Right hindlimb (tissue), 1 donor: Measurements from ENCODE around the gene BTBD19.
"Not testable (repeated sequence)": the region's sequence is repeated elsewhere in the genome, so short reads cannot be mapped to it uniquely, and the experiment has no call there.

Source experiments
- DNase-seq: peaks from one replicate; pipeline ENCODE4 v3.0.0-alpha.2; 2018

BTBD19 gene

DNA sequence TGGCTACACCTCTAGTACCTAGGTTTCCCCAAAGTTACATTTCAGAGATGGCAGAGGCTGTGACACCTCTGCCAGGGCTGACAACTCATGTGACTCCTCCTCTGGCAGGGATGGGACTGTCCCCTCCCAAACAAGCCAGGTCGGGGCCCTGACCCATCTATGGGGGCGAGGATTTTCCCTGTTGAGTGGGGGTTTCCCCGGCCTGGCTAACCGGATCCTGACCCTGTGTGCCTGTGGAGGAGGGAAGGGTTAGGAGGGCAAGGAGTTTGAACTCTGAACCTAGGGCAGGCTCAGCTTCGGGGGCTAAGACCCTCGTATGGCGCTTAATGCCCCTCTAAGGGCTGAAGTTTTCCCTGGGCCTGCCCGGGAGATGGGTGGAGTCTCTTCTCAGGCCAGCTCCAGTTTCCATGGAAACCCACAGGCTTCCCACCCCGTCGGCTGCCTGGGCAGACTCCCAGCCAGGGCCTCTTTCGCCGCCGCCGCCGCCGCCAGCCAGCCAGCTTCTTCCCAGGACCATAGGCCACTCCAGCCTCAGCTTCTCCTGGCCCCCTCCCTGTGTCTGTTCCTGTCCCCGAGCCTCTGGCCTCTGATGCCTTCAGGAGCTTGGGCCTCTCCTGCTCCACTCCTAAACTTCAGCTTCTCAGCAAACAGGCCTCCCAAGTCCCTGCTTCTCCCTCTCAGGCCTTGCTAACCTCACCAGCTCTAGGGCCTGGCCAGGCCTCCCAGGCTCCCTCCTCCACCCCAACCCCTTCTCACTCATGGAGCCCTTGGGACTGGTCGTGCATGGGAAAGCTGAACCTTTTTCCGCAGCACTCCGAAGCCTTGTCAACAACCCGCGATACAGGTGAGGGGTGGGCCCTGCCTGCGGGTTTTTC, at the start of gene BTBD19:
Gene BTBD19 (plus strand): TSS at position 461 of the 875 bp plus-strand sequence. CDS start 298 bp downstream, at position 759.
- peak; percentile 96 for DNase-seq

DNA sequence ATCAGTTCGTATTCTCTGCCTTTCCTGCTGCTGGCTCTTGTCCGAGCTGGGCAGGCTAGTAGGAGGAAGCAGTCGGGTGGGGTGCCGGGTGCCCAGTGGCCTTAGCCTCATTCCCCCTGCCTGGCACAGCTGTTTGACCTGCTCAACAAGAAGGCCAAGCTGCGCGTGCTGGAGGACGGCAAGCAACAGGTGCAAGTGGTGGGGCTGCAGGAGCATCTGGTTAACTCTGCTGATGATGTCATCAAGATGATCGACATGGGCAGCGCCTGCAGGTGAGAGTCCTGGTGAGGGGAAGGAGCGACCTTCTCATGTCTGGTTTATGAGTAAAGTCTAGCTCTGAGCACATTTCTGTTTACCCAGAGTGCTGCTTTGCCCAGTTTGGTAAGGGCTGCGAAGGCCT, 49.2 kb upstream of the BTBD19 start:
- no peak for DNase-seq

DNA sequence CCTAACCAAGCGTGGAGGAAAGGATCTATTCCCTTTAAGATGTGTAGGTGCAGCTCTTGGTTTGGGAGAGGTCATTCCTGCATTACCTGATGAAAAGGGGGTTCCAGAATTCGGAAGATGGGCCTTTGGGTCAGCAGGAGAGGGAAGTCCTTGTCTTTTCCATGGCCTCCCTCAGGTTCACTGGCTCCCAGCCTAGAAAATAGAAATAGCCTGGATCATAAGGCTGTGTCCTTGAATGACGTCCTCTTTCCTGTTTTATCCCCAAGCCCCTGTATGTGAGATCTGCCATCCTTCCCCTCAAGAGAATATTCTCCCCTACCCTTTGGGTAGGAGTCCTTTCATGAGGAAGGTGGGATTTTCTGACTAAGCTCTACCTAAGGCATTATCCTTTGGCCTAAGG, 47.4 kb upstream of the BTBD19 start:
- DNase-seq: no peak

- DNase-seq: not testable (repeated sequence)
Observed at GRCh38 chr1:44766421-44766820, 41.9 kb upstream of the BTBD19 start.

DNA sequence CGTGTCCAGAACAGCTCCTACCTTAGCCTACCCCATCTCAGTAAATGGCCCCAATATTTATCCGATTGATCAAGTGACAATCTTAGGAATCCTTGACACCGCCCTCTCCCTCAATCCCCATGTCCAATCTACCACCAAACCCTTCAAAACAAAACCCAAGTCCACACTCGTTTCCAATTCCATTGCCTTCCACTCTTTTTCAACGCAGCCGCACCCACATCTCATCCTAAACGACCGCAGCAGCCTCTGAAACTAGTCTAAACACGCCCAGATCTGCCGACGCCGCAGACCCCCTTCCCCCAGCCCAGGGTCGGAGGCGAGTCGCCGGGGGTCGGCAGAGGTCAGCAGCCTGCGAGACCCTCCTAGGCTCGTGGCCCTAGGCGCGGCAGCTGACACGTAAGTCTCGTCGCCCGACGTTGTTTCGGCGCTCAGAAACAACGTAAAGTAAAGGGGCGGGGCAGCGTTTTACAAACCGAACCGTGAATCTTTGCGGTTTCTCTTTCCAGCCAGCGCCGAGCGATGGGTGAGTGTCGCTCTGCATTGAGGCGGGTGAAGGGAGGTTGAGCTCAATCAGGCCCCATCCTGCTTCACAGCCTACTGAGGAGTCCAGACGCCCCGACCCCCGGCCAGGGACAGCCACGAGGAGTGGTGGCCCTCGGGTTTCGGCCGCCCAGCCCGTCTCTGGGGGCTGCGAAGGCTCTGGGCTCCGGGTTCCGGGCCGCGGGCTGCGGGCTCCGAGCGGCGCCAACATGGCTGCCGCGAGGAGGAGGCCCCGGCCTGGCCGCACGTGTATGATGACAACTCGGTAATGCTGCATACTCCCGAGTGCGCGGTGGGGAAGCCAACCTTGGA, 33.0 kb upstream of the BTBD19 start, which contains the start of gene RPS8:
Gene RPS8 (plus strand): TSS at position 463 of the 852 bp plus-strand sequence. CDS start 57 bp downstream, at position 520.
- DNase-seq: peak; percentile 95

DNA sequence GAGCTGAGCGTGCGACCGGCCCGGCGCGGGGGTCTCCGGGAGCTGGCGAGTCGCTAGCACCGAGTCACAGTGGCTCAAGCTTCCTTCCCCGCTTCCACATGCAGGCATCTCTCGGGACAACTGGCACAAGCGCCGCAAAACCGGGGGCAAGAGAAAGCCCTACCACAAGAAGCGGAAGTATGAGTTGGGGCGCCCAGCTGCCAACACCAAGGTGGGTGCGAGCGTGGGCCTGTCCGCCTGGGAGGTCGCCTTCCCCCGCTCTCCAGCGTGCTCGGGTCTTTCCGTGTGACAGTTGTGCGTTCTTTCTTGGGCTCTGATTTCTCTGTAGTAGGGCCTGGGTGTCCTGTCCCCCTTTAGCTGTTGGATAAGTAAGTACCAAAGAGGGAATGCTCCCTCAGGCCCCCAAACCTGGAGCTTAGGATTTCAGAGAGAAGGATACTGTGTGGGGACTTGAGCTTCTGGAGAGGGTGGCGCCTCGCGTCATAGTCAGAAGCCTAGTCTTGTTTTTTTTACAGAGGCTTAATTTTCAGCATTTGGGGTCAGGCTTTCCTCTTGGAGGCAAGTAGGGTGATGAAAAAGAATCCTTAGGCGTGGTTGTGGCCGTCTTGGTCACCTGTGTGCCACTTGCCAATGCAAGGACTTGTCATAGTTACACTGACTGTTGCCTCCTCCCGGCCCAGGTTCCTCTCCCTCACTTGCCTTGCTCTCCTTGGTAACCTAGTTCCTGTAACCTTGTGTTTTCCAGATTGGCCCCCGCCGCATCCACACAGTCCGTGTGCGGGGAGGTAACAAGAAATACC, 32.2 kb upstream of the BTBD19 start:
- no peak for DNase-seq

DNA sequence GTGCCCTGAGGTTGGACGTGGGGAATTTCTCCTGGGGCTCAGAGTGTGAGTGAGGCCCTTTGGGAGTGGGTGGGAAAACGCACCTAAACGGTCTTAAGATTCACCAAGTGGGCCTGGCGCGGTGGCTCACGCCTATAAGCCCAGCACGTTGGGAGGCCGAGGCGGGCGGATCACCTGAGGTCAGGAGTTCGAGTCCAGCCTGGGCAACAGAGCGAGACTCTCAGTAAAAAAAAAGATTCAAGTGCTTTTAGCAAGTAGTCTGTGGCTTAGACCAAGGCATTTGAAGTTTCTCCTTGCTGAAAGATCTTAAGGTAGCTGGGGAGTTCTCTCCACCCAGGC, 31.6 kb upstream of the BTBD19 start:
- DNase-seq: no peak

DNA sequence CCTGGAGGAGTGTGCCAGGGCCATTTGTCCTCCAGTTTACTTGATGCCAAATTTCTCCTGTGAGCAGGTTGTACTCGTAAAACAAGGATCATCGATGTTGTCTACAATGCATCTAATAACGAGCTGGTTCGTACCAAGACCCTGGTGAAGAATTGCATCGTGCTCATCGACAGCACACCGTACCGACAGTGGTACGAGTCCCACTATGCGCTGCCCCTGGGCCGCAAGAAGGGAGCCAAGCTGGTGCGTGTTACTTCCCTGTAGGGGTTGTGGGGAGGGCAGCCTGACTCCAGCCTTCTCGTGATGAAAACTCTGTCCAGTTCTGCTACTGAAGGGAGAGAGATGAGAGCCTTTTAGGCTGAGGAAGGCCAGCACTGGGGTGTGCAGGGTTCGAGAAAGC, 30.8 kb upstream of the BTBD19 start:
- no peak for DNase-seq

- no peak for DNase-seq
Observed at GRCh38 chr1:44777969-44778635, 30.2 kb upstream of the BTBD19 start.

GRCh38 chr1:44778705-44779576, 29.4 kb upstream of the BTBD19 start:
- DNase-seq: no peak

DNA sequence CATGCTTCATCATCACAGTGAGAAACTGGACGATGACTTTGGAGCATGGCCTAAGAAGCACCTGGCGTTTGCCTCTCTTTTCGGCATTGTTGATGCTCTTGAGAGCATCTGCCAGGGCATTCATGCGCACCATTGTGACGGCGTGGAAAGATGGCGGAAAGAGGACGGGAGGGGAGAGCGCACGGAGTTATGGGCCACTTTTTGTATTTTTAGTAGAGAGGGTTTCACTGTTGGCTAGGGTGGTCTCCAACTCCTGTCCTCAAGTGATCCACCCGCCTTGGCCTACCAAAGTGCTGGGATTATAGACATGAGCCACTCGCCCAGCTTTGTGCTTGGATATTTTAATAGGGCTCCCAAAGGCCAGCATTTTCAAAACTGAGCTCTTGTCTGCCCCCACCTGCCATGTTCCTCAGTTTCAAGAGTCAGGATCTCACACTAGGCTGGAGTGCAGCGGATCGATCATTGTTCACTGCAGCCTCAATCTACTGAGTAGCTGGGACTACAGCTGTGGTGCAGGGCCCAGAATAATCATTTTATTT, 27.7 kb upstream of the BTBD19 start:
- no peak for DNase-seq

GRCh38 chr1:44783697-44784093, 24.6 kb upstream of the BTBD19 start:
- peak; percentile 27 for DNase-seq

GRCh38 chr1:44784094-44785028, 24.0 kb upstream of the BTBD19 start:
- DNase-seq: peak; percentile 67

DNA sequence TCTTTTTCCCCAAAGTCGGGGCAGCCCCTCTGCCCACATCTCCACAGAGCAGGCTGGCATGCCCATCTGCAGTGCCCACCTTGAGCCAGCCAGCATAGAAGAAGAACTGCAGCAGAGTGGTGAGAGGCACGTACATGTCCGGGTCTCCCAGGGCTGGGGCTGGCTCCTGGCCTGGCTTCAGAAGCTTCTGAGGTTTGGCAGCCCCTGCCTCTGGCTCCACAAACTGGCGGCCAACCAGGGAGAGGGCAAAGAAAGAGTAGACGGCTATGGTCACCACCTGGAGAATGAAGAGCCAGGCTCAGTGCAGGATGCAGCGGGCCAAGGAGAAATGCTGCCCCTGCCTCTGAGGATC, 23.3 kb upstream of the BTBD19 start:
- DNase-seq: peak; percentile 44

DNA sequence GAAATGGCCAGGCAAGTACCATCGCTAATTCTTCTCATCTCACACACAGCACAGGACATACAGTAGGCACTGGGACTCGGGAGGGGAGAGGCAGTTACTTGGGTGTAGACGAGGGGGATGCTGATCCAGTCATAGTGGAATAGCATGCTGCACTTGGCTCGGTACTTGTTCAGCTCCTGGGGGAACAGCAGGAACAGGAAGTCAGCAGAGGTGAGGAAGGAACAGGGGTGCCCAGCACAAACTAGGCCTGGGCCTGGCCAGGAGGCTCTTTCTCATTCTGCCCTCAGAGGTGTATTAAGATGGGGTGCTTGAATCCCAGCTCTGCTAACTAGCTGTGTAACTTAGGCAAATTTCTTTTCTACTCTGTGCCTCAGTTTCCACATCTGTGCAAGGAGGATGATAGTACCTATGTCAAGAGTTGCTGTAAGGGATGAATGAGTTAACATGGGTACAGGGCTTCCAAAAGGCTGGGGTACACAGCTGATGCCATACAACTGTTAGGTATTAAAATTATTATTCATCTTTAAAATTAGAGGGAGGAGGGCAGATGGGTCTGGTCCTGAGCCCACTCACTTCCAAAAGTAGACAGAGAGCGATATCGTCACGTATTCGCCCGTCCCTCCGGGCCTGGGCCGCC, 22.7 kb upstream of the BTBD19 start:
- DNase-seq: no peak

GRCh38 chr1:44786138-44786840, 22.0 kb upstream of the BTBD19 start:
- DNase-seq: peak; percentile 81

GRCh38 chr1:44786841-44787426, 21.4 kb upstream of the BTBD19 start:
- DNase-seq: no peak

GRCh38 chr1:44787506-44787905, 20.8 kb upstream of the BTBD19 start:
- no peak for DNase-seq
